ENCODE data around the gene TBCK.
A peak's percentile ranks its signal among the peaks of the same experiment; 100 is the strongest.
"Not testable (repeated sequence)": the region's sequence is repeated elsewhere in the genome, so short reads cannot be mapped to it uniquely, and the experiment has no call there.

Gene TBCK

GRCh38 chr4:106337916-106338315, 21.9 kb upstream of the TBCK start:
- DNase-seq (ENCODE audit: low spot score in 2 of 2), result no peak
- Histone ChIP-seq H3K36me3 (replicated peaks) (peaks cover 45% of the 10 kb centered on the region), H3K9me3 (no peaks in the 10 kb centered on the region), H3K27me3 (ENCODE audit: low read depth) (no peaks in the 10 kb centered on the region), H3K4me3 (no peak overlapping the region), H3K4me1 (no peaks in the 10 kb centered on the region)
- in situ Hi-C loops (cut with MboI; ENCODE audit: low sequenced_read_pairs), result no loop called here

GRCh38 chr4:106336618-106337017, 20.6 kb upstream of the TBCK start:
- in situ Hi-C loops (cut with MboI; ENCODE audit: low sequenced_read_pairs), result no loop called here
- H3K36me3 ChIP-seq (replicated peaks), result peaks cover 51% of the 10 kb centered on the region

GRCh38 chr4:106334741-106335470, 18.9 kb upstream of the TBCK start:
- no peaks in the 10 kb centered on the region for H3K4me1 ChIP-seq
- no peaks in the 10 kb centered on the region for H3K27me3 ChIP-seq (ENCODE audit: low read depth)
- no peak overlapping the region for H3K4me3 ChIP-seq
- in situ Hi-C loops (cut with MboI; ENCODE audit: low sequenced_read_pairs), result no loop called here
- peaks cover 57% of the 10 kb centered on the region for H3K36me3 ChIP-seq (replicated peaks)
- DNase-seq (ENCODE audit: low spot score in 2 of 2), result no peak
- no peaks in the 10 kb centered on the region for H3K9me3 ChIP-seq

More at GRCh38 chr4:106336618-106337017, 20.6 kb upstream of the TBCK start:
- DNase-seq (ENCODE audit: low spot score in 2 of 2), result no peak
- no peaks in the 10 kb centered on the region for H3K9me3 ChIP-seq
- no peaks in the 10 kb centered on the region for H3K4me1 ChIP-seq
- H3K27me3 ChIP-seq (ENCODE audit: low read depth), result no peaks in the 10 kb centered on the region
- no peak overlapping the region for H3K4me3 ChIP-seq

DNA sequence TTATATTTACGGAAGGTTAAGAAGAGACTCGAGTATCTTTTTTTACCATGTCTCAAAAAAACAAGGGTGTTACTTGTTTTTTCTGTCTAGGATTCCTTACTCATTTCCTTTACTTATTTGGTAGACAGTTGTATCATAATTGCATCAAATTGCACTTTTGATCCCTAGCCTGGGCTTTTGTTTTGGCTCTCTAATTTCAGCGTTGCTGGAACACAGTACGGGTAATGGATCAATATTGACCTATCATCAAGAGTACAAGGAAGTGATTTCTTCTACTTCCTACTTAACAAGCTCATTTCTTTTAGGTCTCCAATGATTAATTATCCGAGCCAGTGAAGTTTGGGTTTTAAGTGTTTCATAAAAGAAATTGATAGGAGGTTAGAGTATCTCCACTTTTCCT, 17.2 kb upstream of the TBCK start:
- Histone ChIP-seq H3K36me3 (replicated peaks) (peaks cover 61% of the 10 kb centered on the region), H3K4me1 (no peaks in the 10 kb centered on the region), H3K4me3 (no peak overlapping the region), H3K9me3 (no peaks in the 10 kb centered on the region), H3K27me3 (ENCODE audit: low read depth) (no peaks in the 10 kb centered on the region)
- in situ Hi-C loops (cut with MboI; ENCODE audit: low sequenced_read_pairs), result no loop called here
- DNase-seq (ENCODE audit: low spot score in 2 of 2), result no peak

- peak in 1 of 2 experiments; percentile 58 for DNase-seq (ENCODE audit: low spot score in 2 of 2)
- in situ Hi-C loops (cut with MboI; ENCODE audit: low sequenced_read_pairs), result no loop called here
- H3K9me3 ChIP-seq, result no peaks in the 10 kb centered on the region
- no peak overlapping the region for H3K4me3 ChIP-seq
- peaks cover 61% of the 10 kb centered on the region for H3K36me3 ChIP-seq (replicated peaks)
- no peaks in the 10 kb centered on the region for H3K27me3 ChIP-seq (ENCODE audit: low read depth)
- H3K4me1 ChIP-seq, result peaks cover 2% of the 10 kb centered on the region; the same call in 1 of the 2 replicates
Measured at GRCh38 chr4:106329041-106329618, 13.1 kb upstream of the TBCK start.

- in situ Hi-C loops (cut with MboI; ENCODE audit: low sequenced_read_pairs), result no loop called here
- no peak for DNase-seq (ENCODE audit: low spot score in 2 of 2)
- Histone ChIP-seq H3K4me1 (peaks cover 7% of the 10 kb centered on the region), H3K9me3 (no peaks in the 10 kb centered on the region), H3K27me3 (ENCODE audit: low read depth) (no peaks in the 10 kb centered on the region), H3K4me3 (no peak overlapping the region), H3K36me3 (replicated peaks) (peaks cover 33% of the 10 kb centered on the region)
Measured at GRCh38 chr4:106325800-106326199, 9.8 kb upstream of the TBCK start.

DNA sequence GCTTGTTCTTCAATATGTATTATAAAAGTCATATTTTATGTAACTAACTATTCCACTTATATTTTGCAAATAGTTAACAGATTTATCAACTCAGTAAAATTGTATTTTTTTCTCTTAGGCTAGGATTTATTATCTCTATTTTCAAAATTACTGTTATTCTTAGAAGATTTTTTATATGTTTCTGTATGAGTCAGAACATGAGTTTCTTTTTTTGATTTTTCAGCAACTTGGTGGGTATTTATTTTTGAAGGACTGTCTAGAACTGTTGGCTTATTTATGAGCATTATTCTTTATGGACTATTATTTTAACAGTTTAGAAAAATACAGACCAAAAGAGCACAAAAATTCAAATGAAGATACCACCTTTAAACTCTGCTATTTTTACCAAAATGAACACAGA, 7.1 kb upstream of the TBCK start:
- Histone ChIP-seq H3K4me3 (no peak overlapping the region), H3K4me1 (peaks cover 17% of the 10 kb centered on the region), H3K36me3 (replicated peaks) (peaks cover 18% of the 10 kb centered on the region), H3K27me3 (ENCODE audit: low read depth) (no peaks in the 10 kb centered on the region), H3K9me3 (no peaks in the 10 kb centered on the region)
- no peak for DNase-seq (ENCODE audit: low spot score in 2 of 2)
- in situ Hi-C loops (cut with MboI; ENCODE audit: low sequenced_read_pairs), result no loop called here

- H3K9me3 ChIP-seq; H3K27me3 ChIP-seq (ENCODE audit: low read depth); in situ Hi-C loops (cut with MboI; ENCODE audit: low sequenced_read_pairs); H3K4me3 ChIP-seq; H3K36me3 ChIP-seq (replicated peaks): not testable (repeated sequence)
- H3K4me1 ChIP-seq, result peaks cover 25% of the 10 kb centered on the region
- DNase-seq (ENCODE audit: low spot score in 2 of 2), result peak in 1 of 2 experiments; percentile 25
Measured at GRCh38 chr4:106321814-106322213, 5.8 kb upstream of the TBCK start.

- DNase-seq (ENCODE audit: low spot score in 2 of 2); H3K4me3 ChIP-seq; in situ Hi-C loops (cut with MboI; ENCODE audit: low sequenced_read_pairs); H3K36me3 ChIP-seq (replicated peaks); H3K9me3 ChIP-seq; H3K27me3 ChIP-seq (ENCODE audit: low read depth): not testable (repeated sequence)
- peaks cover 25% of the 10 kb centered on the region for H3K4me1 ChIP-seq
Measured at GRCh38 chr4:106321168-106321567, 5.2 kb upstream of the TBCK start.

- no peaks in the 10 kb centered on the region for H3K27me3 ChIP-seq (ENCODE audit: low read depth)
- no peaks in the 10 kb centered on the region; the same call in 1 of the 2 replicates for H3K36me3 ChIP-seq (replicated peaks)
- in situ Hi-C loops (cut with MboI; ENCODE audit: low sequenced_read_pairs), result no loop called here
- no peaks in the 10 kb centered on the region for H3K9me3 ChIP-seq
- DNase-seq (ENCODE audit: low spot score in 2 of 2), result no peak
- H3K4me1 ChIP-seq, result peaks cover 25% of the 10 kb centered on the region
- H3K4me3 ChIP-seq, result no peak overlapping the region
Measured at GRCh38 chr4:106320235-106320634, 4.2 kb upstream of the TBCK start.

- in situ Hi-C loops (cut with MboI; ENCODE audit: low sequenced_read_pairs), result no loop called here
- Histone ChIP-seq H3K36me3 (replicated peaks) (no peaks in the 10 kb centered on the region; the same call in 1 of the 2 replicates), H3K4me3 (no peak overlapping the region), H3K9me3 (no peaks in the 10 kb centered on the region), H3K4me1 (peaks cover 26% of the 10 kb centered on the region), H3K27me3 (ENCODE audit: low read depth) (no peaks in the 10 kb centered on the region)
- DNase-seq (ENCODE audit: low spot score in 2 of 2), result peak in 1 of 2 experiments; percentile 65
Measured at GRCh38 chr4:106318511-106318910, 2.5 kb upstream of the TBCK start.

GRCh38 chr4:106317815-106318214, 1.8 kb upstream of the TBCK start:
- peak overlapping the region; percentile 75 for H3K4me3 ChIP-seq
- H3K27me3 ChIP-seq (ENCODE audit: low read depth), result no peaks in the 10 kb centered on the region
- H3K9me3 ChIP-seq, result no peaks in the 10 kb centered on the region
- no peaks in the 10 kb centered on the region; the same call in 1 of the 2 replicates for H3K36me3 ChIP-seq (replicated peaks)
- in situ Hi-C loops (cut with MboI; ENCODE audit: low sequenced_read_pairs), result no loop called here
- peaks cover 27% of the 10 kb centered on the region for H3K4me1 ChIP-seq
- no peak for DNase-seq (ENCODE audit: low spot score in 2 of 2)

DNA sequence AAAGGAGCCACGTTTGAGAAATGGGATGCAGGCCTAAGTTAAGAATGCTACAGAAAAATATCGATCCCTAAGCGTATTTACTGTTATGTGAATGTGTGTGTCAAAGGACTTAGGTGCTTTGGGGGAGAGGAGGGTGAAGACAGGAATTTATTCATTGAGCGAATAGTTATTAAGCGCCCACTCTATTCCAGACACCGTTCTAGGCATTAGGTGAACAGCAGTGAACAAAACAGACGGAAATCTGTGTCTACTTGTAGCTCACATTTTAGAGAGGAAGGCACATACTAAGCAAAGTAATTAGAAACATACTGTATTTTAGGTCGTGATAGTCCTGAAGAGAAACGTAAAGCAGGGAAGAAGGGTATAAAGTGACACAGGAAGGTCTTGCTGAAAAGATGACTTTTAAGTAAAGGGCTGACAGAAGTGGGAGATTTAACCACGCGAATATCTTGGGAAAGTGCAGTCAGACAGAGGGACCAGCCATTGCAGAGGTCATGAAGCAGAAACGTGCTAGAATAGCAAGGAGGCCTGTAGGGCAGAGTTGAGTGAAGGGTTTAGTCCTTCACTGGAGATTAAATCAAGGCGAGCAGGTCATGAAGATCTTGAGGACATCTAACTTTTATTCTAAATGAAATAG, 882 bp upstream of the TBCK start:
- no peaks in the 10 kb centered on the region; the same call in 1 of the 2 replicates for H3K36me3 ChIP-seq (replicated peaks)
- no peaks in the 10 kb centered on the region for H3K9me3 ChIP-seq
- H3K4me3 ChIP-seq, result peak overlapping the region; percentile 75
- no peaks in the 10 kb centered on the region for H3K27me3 ChIP-seq (ENCODE audit: low read depth)
- peaks cover 23% of the 10 kb centered on the region for H3K4me1 ChIP-seq
- DNase-seq (ENCODE audit: low spot score in 2 of 2), result no peak
- in situ Hi-C loops (cut with MboI; ENCODE audit: low sequenced_read_pairs), result no loop called here

DNA sequence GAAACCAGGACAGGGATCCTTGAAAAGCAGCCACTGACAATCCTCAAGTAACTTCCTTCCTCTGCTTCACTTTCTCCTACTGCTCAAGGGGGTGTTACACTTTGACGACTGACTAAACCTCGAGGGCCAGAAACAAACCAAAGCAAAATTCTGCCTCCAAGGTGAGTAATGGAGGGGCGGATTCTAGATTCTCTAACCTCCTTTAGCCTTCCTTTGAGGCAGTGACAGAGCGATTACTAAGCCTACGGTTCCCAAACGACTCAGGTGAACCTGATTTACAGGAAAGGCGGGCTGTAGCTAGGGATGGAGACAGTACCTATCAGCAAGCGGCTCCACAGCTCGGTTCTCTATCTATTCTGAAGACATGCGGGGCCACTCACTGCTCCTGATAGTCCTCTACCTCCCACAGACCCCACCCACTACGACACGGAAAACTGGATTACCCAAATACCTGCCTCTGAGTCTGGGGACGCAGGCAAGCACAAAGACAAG, 487 bp downstream of the TBCK start:
- Histone ChIP-seq H3K4me3 (peak overlapping the region; percentile 75), H3K9me3 (no peaks in the 10 kb centered on the region), H3K36me3 (replicated peaks) (no peaks in the 10 kb centered on the region; the same call in 1 of the 2 replicates), H3K4me1 (peaks cover 23% of the 10 kb centered on the region), H3K27me3 (ENCODE audit: low read depth) (no peaks in the 10 kb centered on the region)
- peak in 1 of 2 experiments; percentile 41 for DNase-seq (ENCODE audit: low spot score in 2 of 2)
- in situ Hi-C loops (cut with MboI; ENCODE audit: low sequenced_read_pairs), result no loop called here

All from HAP-1 (cell line).